Pancreas (tissue), 10 donors: ENCODE results near the gene SPAG16. TPM values are rescaled to one million over a fixed set of nuclear protein-coding genes. Genes with fewer than 3 reads are reported as not detected.

Experiments
- ATAC-seq, 4 donors: fragments of 200-7000 bp; cut with Tn5 transposase; one replicate each; pipeline versions ENCODE4 v1.8.0 to v1.9.1; 2020; ENCODE audit warnings: mild to moderate bottlenecking in 4 of 4, moderate library complexity in 4 of 4
- DNase-seq, 6 donors: peaks; one replicate each; pipeline ENCODE4 v3.0.0-alpha.2; 2020
- FAIRE-seq: peaks from 2 replicates; lab custom pipeline; 2012; peaks lifted over from hg19 to GRCh38; lab: Jason Lieb, UNC
- H3K27ac ChIP-seq, 4 donors: fragments of 200-600 bp; sonication (generic); 1 replicate in 3 of 4; 2 replicates in 1 of 4; pipeline versions ENCODE4 v1.5.0 to v1.8.0; 2020
- H3K27me3 ChIP-seq, 4 donors: fragments of 200-600 bp; one replicate each; pipeline ENCODE4 v1.8.0; 2021
- H3K36me3 ChIP-seq, 3 donors: fragments of 200-600 bp; sonication (generic) in 1 of 3; one replicate each; pipeline versions ENCODE4 v1.5.0 to v1.8.0; 2020 to 2021
- H3K4me1 ChIP-seq, 3 donors: fragments of 200-600 bp; one replicate each; pipeline ENCODE4 v1.8.0; 2021
- H3K4me3 ChIP-seq, 4 donors: fragments of 200-600 bp; sonication (generic) in 2 of 4; one replicate each; pipeline versions ENCODE4 v1.5.0 to v1.8.0; 2020 to 2021
- H3K9me3 ChIP-seq, 4 donors: fragments of 200-600 bp; one replicate each; pipeline ENCODE4 v1.8.0; 2021
- CTCF ChIP-seq, 4 donors: fragments of 200-600 bp; sonication (generic) in 3 of 4; IDR thresholded peaks; one replicate each; pipeline versions ENCODE4 v1.5.0 to v1.8.0; 2021; ENCODE audit warnings: antibody characterized with exemption in 4 of 4
- WGBS, 2 donors: extraction: QIAGEN DNeasy Blood & Tissue Kit; methylation state at CpG; one replicate each; pipeline ENCODE4 v1.1.7; 2013; 5-methylcytosine and 5-hydroxymethylcytosine counted together
- intact Hi-C, 3 donors: fragments of 100-400 bp; cut with DNase I; formaldehyde crosslinking; loops; one replicate each; pipeline versions ENCODE4 v1.11.1 to v1.14.2; 2022
- polyA plus RNA-seq, 2 donors: library from polyadenylated mRNA; stranded (reverse); fragments of 200-250 nt; gene quantifications; one replicate each; pipeline ENCODE4 v1.2.3, GENCODE V29; 2013
- total RNA-seq, 6 donors: library from RNA; stranded (reverse); fragmentation: NEBNext Ultra II Directional in 4 of 6; extraction: Animal tissue kit (Norgen Biotek cat#: 25700) in 4 of 6; gene quantifications; one replicate each; pipeline versions ENCODE4 v1.2.1 to v1.2.4, GENCODE V29; 2021 to 2023
- donor health status: healthy with polysubstance abuse.
- donor health status: DM: no; HTN: no; CAD: no; lungs with moderate emphysema.
- donor health status: DM: no; HTN: no; CAD: no.
- donor health status: control.
- donor health status: control.
- donor health status: Bipolar disorder and iron deficiency.
- donor health status: DM: yes; HTN: yes; CAD: no.
- donor health status: DM: no; HTN: no; CAD: no.
- donor health status: DM: no; HTN: no; CAD: no.
- donor health status: DM: yes; HTN: yes; CAD: no.

Gene SPAG16
- total and polyA plus RNA-seq, 8 donors, result 9.7 to 25.7 (median 11.7) TPM

- intact Hi-C loops, result no loop called here
- Histone ChIP-seq H3K27me3 (no peaks in the 10 kb centered on the region), H3K4me3 (no peak overlapping the region), H3K9me3 (no peaks in the 10 kb centered on the region), H3K4me1 (no peaks in the 10 kb centered on the region), H3K36me3 (no peaks in the 10 kb centered on the region), H3K27ac (no peak overlapping the region)
- no peak for FAIRE-seq
- WGBS, 2 donors, result 0% methylated on average over 1 of the region's 1 CpG
- ATAC-seq, result no peak
- no peak for DNase-seq
- TF ChIP-seq CTCF (IDR thresholded peaks at IDR 0.05), result no peak
These were observed 584.3 kb downstream of the SPAG16 start for GRCh38 chr2:213868526-213868925.

GRCh38 chr2:213885485-213885884 lies 601.2 kb downstream of the SPAG16 start:
- no peak for FAIRE-seq
- Histone ChIP-seq H3K36me3 (no peaks in the 10 kb centered on the region), H3K27ac (no peak overlapping the region), H3K4me3 (no peak overlapping the region), H3K27me3 (no peaks in the 10 kb centered on the region), H3K4me1 (no peaks in the 10 kb centered on the region), H3K9me3 (no peaks in the 10 kb centered on the region)
- ATAC-seq, result peak in 2 of 4 donors; percentile 34 to 56
- no peak for TF ChIP-seq CTCF (IDR thresholded peaks at IDR 0.05)
- intact Hi-C loops, result no loop called here
- no peak for DNase-seq
- WGBS, 2 donors, result 23 to 29% methylated on average over 3 of the region's 3 CpGs

- TF ChIP-seq CTCF (IDR thresholded peaks at IDR 0.05), result no peak
- intact Hi-C loops, result no loop called here
- ATAC-seq (no peak), FAIRE-seq (peak; percentile 57), DNase-seq (no peak)
- Histone ChIP-seq H3K9me3 (no peaks in the 10 kb centered on the region), H3K4me1 (no peaks in the 10 kb centered on the region), H3K4me3 (no peak overlapping the region), H3K27me3 (no peaks in the 10 kb centered on the region), H3K36me3 (no peaks in the 10 kb centered on the region), H3K27ac (no peak overlapping the region)
- WGBS, 2 donors, result 0 to 1% methylated on average over 1 of the region's 1 CpG
These were observed 630.2 kb downstream of the SPAG16 start for GRCh38 chr2:213914510-213914909.

GRCh38 chr2:213920014-213920413 lies 635.8 kb downstream of the SPAG16 start:
- no peak for TF ChIP-seq CTCF (IDR thresholded peaks at IDR 0.05)
- Histone ChIP-seq H3K36me3 (no peaks in the 10 kb centered on the region), H3K9me3 (no peaks in the 10 kb centered on the region), H3K4me3 (no peak overlapping the region), H3K27me3 (no peaks in the 10 kb centered on the region), H3K27ac (no peak overlapping the region), H3K4me1 (no peaks in the 10 kb centered on the region)
- no peak for ATAC-seq
- 58 to 63% methylated on average over 3 of the region's 3 CpGs for WGBS, 2 donors
- intact Hi-C loops, result no loop called here
- no peak for FAIRE-seq
- DNase-seq, result no peak

- TF ChIP-seq CTCF (IDR thresholded peaks at IDR 0.05), result no peak
- intact Hi-C loops, result no loop called here
- no peak overlapping the region for H3K4me3 ChIP-seq
- peak in 3 of 6 donors; percentile 13 to 15 (median 14) for DNase-seq
- ATAC-seq, result peak in 3 of 4 donors; percentile 62 to 92 (median 92)
- FAIRE-seq, result no peak
- 57 to 72% methylated on average over 3 of the region's 3 CpGs for WGBS, 2 donors
- no peaks in the 10 kb centered on the region for H3K27me3 ChIP-seq
- no peak overlapping the region for H3K27ac ChIP-seq
- no peaks in the 10 kb centered on the region for H3K36me3 ChIP-seq
- no peaks in the 10 kb centered on the region for H3K4me1 ChIP-seq
- no peaks in the 10 kb centered on the region for H3K9me3 ChIP-seq
These were observed 639.3 kb downstream of the SPAG16 start for GRCh38 chr2:213923543-213923942.
